Ureter (tissue), 1 donor: ENCODE data around the gene ABCC1. TPM values are rescaled to one million over a fixed set of nuclear protein-coding genes. Genes with fewer than 3 reads are reported as not detected.

Source experiments
- DNase-seq: peaks from one replicate; pipeline ENCODE4 v3.0.0-alpha.2; 2020; ENCODE audit warnings: low spot score
- total RNA-seq: library from RNA; stranded (reverse); gene quantifications from one replicate; pipeline ENCODE4 v1.2.4, GENCODE V29; 2023
- donor health status: DM: yes; HTN: yes; CAD: no.

The ABCC1 gene
- total RNA-seq, 1 donor from 2014 or later, result 46.9 TPM

DNA sequence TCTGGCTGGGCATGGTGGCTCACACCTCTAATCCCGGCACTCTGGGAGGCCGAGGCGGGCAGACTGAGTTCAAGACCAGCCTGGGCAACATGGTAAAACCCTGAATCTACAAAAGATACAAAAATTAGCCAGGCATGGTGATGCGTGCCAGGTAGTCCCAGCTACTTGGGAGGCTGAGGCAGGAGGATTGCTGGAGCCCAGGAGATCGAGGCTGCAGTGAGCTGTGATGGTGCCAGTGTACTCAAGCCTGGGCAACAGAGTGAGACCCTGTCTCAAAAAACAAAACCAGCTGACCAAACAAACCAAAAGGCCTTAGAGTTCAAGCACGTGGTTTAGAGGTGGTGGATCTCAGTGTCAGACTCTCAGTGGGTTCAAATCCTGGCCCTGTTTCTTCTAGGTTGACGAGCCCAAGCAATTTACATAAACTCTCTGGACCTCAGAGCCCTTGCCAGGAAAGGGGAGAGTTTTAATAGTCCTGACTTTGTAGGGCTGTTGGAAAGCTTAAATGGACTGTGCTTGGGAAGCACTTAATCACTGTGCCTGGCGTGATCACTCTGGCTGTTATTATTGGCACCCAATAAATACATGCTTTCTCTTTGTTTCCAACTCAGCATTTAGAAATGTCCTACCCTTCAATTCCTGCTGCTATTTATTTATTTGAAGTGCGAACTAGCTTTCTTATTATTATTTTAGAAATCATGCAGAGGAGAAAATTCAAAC lies 44.7 kb downstream of the ABCC1 start:
- no peak for DNase-seq

DNA sequence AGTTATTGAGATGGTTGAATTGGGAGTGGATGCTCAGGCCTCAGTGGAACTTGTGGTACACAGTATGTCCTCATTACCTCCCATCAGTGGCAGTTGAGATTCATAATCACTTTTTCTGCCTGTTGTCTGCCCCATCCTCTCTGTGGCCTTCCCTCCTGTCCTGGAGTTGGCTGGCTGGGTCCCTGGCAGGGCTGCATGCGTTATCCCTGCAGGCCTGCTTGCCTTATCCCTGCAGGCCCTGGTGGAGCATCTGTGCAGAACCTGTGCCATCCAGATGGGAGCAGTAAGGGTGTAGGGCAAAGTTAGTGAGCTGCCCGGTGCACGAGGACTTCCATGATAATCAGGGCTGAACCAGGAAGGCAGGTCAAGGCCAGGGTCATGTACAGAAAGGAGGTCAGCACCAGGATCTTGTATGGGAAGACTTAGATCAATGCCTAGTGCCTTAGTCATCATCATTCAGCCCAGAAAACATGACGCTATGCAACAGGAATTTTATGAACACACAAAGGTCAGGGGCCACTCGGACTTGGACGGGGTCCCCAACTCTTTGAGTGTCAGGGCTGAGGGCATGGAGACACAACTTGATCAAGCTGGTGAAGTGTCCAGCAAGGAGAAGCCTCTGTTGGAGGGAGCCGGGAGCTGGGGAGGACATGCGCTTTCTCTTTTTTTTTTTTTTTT lies 47.2 kb downstream of the ABCC1 start:
- DNase-seq, result peak; percentile 56

DNA sequence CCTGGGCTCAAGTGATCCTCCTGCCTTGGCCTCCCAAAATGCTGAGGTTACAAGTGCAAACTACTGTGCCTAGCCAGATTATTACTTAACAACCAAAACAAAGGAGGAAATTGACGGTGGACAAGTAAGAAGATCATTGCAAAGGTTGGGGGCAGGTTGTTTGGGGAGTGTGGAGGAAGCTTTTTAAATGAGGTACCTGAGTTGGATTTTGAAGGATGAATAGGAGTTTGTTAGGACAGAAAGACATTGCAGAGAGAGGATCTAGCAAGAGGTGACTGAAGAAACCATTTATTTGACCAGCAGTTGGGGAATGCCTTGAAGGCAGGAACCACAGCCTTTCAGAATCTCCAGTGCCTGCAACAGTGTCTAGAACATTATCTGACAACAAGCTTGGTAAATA lies 51.3 kb downstream of the ABCC1 start:
- no peak for DNase-seq

DNA sequence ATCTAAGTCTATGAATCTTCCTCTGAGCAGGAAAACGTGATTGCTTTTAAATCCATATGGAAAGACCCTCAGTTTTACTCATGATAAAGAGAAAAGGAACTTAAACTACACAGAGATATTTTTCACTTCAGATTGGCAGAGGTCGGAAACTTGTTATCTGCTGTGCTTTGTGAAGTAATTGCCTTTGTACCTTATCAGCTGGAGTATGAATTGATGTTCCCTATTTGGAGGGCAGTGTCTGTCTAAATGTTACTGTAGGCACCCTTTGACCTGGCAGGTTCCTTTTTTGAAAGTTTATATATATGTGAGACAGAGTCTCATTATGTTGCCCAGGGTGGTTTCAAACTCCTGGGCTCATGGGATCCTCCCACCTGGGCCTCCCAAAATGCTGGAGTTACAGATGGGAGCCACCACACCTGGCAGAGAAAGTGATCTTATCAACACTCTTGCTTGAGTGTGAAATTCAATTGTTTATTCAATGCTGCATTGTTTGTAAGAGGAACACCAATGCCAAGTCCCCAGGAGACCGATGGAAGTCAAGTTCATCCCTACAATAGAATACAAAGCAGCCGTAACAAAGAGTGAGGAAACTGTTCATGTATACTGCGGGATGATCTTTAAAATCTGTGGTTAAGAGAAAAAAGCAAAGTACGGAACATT lies 52.3 kb downstream of the ABCC1 start:
- no peak for DNase-seq

DNA sequence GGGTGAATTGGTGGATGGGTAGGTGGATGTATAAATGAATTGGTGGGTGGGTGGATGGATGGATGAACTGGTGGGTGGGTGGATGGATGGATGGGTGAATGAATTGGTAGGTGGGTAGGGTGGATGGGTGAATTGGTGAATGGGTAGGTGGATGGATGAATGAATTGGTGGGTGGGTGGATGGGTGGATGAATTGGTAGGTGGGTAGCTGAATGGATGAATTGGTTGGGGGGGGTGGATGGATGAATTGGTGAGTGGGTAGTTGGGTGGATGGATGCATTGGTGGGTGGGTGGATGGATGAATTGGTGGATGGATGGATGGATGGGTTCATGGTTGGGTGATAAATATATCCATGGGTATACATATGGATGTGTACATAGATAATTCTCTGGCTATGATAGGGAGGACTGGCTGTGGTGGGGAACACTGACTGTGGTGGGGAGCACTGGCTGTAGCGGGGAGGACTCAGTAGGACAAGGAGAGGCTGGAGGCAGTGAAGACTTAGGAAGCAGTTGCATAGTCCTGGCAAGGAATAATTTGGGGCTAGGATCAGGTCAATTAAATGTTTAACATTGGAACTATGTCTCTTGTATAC lies 54.4 kb downstream of the ABCC1 start:
- no peak for DNase-seq

DNA sequence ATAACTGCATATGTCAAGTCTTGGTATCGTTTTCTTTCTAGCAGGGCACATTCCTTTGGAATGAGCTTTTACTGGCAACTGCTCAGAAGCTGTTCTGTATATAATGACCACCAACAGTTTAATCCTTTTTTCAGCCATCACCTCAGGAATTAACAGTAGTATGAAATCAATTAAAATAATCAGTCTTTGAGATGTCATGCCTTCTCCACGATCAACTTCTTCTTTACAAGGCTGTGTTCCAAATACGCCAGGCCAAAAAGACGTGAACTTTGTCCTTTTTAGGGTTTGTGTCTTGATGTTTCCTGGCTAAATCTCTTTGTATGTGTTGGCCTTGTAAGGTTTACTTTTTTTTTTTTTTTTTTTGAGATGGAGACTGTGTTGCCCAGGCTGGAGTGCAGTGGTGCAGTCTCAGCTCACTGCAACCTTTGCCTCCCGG lies 54.9 kb downstream of the ABCC1 start:
- DNase-seq, result no peak

DNA sequence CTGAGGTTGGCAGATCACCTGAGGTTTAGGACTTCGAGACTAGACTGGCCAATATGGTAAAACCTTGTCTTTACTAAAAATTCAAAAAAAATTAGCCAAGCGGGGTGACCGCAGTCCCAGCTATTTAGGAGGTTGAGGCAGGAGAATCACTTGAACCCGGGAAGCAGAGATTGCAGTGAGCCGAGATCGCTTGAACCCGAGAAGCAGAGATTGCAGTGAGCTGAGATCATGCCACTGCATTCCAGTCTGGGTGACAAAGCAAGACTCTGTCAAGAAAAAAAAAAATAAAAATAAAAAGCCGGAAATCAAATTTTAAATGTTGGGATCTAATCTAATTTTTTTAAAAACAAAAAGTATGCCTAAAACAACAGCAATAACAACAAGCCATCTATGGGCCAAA lies 56.3 kb downstream of the ABCC1 start:
- no peak for DNase-seq

DNA sequence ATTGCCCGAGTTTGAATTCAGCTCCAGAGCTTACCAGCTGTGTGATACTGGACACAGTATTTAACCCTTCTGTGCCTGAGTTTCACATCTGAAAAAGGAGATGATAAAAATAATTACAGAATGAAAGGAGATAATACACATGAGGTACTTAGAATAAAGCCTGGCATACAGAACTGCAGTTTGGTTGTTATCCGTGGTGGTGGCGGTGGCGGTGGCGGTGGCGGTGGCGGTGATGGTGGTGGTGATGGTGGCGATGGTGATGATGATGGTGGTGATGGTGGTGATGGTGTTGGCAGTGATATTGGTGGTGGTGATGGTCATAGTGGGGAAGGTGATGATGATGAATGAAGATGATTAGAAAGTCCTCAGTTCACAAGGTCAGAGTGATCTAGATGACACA lies 57.2 kb downstream of the ABCC1 start:
- no peak for DNase-seq

DNA sequence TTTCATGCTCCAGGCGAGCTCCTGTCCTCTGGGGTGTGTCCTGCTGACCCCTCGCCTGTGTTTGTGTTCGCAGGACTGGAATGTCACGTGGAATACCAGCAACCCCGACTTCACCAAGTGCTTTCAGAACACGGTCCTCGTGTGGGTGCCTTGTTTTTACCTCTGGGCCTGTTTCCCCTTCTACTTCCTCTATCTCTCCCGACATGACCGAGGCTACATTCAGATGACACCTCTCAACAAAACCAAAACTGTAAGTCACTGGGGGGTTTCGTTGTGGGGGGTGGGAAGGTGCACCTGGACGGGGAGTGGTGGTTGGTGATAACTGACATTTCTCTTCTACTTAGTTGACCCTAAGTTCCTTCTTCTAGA lies 58.3 kb downstream of the ABCC1 start:
- no peak for DNase-seq

DNA sequence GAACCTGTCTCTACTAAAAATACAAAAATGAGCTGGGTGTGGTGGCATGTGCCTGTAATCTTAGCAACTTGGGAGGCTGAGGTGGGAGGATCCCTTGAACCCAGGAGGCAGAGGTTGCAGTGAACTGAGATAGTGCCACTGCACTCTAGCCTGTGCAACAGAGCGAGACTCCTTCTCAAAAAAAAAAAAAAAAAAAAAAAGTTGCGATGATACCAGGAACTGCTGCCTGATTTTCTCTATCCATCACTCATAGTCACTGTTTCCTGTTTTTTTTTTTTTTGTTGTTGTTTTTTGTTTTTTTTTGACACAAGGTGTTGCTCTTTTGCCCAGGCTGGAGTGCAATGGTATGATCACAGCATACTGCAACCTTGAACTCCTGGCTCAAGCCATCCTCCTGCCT lies 59.2 kb downstream of the ABCC1 start:
- DNase-seq, result no peak

DNA sequence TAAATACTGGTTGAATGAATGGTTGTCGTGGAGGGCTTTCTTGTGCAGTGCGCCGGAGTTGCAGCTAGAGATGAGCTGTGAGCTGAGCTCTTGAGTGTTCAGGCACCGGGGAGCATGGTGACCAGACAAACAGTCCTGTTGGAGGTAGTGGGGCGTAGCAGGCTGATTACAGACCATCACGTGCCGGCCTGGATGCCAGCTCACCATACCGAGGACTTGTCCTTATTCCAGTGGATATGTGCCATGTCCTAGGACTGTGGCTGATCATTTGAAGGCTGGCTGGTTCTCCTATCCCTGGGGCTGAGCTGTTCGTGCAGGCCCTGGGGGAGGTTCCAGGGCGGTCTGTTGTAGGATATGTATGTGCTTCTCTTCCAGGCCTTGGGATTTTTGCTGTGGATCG lies 60.0 kb downstream of the ABCC1 start:
- DNase-seq, result no peak

DNA sequence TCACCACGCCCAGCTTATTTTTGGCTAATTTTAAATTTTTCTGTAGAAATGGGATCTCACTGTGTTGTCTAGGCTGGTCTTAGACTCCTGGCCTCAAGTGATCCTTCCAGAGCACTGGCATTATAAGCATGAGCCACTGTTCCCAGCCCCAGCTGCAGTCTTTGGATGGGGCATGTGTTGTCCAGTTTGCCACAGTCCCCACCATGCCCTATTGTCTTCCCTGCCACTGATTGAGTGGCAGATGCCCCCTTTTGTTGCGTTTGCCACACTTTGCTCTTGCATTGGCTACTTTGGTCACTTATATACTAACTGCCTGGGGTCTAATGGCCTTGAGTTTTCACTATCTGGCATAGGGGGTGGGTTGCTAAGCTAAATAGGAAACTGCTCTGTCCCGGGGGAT lies 60.8 kb downstream of the ABCC1 start:
- no peak for DNase-seq

DNA sequence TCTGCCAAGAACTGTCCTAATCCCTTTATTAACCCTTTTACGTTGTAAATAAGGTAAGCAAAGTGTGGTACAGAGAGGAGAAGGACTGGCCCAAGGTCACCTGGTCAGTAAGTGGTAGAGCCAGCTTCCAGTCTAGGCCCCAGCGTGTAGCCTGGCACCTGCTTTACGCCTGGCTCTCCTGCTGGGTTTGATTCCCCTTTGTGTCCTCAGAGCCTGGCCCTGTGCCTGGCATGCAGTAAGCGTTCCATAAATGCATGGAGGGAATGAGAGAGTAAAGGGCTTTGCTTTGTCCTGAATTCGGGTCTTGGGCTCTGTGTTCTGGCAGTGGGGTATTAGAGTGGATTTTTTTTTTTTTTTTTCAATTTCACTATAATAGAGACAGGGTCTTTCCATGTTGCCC lies 62.7 kb downstream of the ABCC1 start:
- DNase-seq, result no peak

DNA sequence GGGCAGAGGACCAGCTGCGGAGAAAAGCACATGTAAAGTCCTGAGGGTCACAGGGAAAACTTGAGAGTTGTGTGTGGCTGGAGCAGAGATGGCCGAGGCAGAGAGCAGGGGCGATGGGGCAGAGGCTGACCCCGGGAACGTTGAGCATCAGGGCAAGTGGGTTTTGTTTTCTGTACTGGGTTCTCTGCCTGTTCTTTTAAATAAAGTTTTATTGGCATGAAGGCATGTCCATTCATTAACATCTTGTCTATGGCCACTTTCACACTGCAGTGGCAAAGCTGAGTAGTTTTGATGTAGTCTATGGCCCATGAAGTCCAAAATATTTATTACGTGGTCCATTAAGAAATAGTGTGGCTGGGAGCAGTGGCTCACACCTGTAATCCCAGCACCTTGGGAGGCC lies 64.4 kb downstream of the ABCC1 start:
- DNase-seq, result no peak

DNA sequence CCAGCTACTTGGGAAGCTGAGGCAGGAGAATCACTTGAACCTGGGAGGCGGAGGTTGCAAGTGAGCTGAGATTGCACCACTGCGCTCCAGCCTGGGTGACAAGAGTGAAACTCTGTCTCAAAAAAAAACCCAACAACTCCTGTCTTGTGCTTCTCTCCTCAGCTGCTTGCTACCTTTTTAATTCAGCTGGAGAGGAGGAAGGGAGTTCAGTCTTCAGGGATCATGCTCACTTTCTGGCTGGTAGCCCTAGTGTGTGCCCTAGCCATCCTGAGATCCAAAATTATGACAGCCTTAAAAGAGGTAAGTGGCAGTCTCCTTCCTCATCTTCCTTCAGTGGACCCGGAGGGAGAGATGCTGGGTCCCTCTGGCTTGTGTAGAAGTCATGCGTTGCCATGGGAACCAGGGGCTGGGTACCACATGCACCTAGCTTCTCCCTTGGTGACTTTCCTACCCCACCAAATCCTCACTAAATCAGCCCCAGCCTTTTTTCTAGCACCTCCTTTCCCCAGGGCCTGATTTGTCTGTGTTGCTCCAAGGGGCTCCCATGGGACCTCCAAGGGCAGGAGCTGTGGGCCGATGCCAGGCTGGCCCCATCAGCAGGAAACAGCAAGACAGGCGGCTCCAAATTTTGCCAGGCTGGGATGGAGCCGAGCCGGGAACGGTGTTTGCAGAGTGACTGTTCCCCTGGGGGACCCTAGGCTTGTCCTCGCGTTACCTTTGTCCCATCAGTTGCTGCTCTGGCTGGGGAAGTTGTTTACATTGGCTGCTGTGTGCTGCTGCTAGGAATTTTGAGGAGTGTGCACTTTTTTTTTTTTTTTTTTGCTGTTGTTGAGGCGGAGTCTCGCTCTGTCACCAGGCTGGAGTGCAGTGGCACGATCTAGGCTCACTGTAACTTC lies 65.2 kb downstream of the ABCC1 start:
- DNase-seq, result peak; percentile 56

DNA sequence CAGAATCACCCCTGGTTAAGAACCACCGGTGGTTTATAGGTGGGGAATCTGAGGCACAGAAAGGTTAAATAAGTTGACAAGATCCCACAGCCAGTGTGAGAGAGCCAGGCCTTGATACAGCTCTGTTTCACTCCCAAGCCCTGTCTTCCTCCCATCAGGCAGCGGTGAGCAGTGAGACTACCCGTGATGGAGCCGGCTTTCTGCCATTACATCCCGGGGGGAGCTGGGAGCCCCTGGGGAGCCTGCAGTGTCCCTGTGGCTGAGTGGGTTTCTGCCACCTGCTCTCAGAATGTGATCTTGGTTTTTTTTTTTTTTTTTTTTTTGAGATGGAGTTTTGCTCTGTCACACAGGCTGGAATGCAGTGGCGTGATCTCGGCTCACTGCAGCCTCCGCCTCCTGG lies 66.4 kb downstream of the ABCC1 start:
- DNase-seq, result no peak

DNA sequence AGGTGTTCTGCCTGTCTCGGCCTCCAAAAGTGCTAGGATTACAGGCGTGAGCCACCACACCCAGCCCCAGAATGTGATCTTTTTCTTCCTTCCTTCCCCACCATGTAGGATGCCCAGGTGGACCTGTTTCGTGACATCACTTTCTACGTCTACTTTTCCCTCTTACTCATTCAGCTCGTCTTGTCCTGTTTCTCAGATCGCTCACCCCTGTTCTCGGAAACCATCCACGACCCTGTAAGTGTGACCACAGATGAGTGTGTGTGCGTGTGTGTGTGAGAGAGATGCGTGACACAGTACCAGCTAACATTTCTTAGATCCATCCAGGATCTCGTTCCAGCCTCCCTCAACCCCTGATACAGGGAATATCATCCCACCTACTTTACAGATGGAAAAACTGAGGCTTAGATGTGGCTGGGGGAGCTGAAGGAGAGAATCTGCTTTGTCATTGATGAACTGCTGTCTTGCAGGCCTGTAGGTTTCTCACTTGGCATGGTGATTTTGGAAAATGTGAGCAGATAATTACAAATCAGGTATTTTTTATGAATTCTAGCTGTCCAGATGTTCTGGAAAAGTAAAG lies 67.1 kb downstream of the ABCC1 start:
- DNase-seq, result no peak

DNA sequence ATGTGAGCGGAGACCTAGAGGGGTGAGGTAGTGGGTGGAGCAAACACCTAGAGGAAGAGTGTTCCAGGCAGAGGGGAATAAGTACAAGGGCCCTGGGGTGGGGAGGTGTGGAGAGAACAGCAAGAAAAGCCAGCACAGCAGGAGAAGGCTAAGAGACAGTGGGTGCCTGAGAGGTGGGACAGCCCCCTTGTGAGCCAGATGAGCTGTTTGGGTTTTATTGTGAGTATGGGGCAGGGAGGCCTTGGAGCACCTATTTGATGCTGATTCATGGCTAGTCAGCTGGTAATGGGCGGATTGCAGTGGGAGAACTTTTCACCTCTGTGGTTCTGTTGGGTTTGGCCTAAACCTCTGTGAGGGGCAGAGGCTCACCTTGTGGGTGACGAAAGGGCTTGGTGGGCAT lies 68.4 kb downstream of the ABCC1 start:
- no peak for DNase-seq

DNA sequence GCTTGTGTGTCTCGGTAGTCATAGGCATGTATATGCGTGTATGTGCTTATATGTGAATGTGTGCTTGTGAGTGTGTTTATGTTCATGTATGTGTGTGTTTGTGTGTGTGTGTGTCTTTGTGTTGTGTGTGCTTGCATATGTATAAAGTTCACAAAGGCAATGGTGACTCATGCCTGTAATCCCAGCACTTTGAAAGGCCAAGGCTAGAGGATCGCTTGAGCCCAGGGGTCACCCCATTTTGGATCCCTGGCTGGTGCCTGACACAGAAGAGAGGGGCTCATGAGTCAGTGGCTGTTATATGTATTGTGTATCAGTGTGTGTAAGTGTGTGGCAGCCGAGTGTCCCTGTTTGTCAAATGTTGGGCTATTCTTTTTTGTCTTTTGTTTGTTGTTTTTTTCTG lies 69.3 kb downstream of the ABCC1 start:
- DNase-seq, result no peak

DNA sequence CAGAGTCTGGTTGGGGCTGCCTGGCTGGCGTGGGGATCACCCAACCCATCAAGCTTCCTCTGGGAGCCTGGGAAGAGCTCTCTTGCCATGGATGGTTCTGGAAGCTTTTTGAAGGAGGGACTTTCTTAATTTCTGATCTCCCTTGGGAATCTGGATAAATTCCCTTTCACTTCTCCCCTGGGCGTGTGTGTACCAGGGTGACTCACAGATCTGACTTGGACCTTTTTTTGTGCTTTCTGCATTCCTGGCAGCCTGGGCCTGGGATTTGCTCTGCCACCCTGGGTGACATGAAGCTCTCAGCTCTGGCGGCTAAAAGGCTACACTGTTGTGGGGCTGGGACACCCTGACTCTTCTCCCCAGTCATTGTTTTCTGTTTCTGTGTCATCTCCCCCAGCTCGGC lies 70.1 kb downstream of the ABCC1 start:
- no peak for DNase-seq

DNA sequence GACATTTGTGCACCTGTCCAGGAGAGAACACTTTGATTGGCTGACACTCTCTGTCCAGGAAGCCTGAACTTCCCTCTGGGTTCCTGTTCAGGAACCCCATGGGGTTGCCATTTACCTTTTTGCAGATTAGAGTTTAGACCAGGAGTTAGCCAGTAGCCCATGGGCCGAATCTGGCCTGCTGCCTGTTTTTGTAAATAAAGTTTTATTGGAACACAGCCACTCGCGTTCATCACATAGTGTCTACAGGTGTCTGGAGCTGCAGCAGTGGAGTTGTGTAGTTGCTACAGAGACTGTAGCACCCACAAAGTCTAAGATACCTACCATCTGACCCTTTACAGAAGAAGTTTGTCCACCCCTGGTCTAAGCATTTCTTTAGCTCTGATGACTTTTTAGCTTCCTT lies 70.9 kb downstream of the ABCC1 start:
- DNase-seq, result no peak
